Measurements from ENCODE around the gene ULBP2.
"Not testable (repeated sequence)": the region's sequence is repeated elsewhere in the genome, so short reads cannot be mapped to it uniquely, and the experiment has no call there.

Gene ULBP2

DNA sequence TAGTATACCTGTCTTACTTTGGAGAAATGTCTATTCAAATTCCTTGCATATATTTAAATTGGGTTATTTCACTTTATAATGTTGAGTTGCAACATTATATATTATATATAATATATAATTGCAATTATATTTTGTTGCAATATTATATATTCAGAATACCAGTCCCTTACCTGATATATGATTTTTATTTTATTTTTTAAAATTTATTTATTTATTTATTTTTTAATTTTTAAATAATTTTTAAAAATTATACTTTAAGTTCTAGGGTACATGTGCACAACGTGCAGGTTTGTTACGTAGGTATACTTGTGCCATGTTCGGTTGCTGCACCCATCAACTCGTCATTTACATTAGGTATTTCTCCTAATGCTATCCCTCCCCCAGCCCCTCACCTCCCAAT lies 14.8 kb upstream of the ULBP2 start:
- not testable (repeated sequence) for DNase-seq (ENCODE audit: low spot score)

DNA sequence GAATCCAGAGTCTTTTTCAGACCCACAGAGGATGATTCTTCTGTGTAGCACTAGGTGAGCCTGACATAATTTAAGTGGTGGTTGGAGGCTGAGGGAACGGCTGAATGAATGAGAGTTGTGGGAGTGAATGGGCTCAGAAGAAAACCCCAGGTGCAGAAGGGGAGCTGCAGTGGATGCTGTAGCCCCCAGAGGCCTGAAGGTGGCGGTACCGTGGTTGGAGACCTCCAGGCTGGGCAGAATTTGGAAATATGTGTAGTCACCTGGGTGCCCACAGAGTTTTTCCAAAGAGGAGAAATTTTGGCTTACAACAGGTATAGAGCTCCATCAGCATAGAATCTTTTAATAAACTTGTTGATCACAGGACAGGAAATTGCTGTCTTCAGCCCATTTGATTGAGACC lies 12.4 kb upstream of the ULBP2 start:
- DNase-seq (ENCODE audit: low spot score): no peak

DNA sequence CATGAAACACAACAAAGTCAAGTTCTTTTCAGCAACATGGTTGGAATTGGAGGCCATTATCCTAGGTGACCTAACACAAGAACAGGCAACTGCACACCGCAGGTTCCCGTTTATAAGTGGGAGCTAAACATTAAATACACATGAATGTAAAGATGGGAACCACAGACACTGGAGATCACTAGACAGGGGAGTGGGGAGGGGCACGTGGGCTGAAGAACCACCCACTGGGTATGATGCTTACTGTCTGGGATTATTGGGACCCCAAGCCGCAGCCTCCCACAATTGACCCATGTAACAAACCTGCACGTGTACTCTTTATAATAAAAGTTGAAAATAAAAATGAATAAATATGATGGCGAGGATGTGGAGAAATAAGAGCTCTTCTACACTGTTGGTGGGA lies 10.3 kb upstream of the ULBP2 start:
- no peak for DNase-seq (ENCODE audit: low spot score)

- DNase-seq (ENCODE audit: low spot score): no peak
Observed at GRCh38 chr6:149933036-149933435, 8.8 kb upstream of the ULBP2 start.

- no peak for DNase-seq (ENCODE audit: low spot score)
Observed at GRCh38 chr6:149933461-149933860, 8.4 kb upstream of the ULBP2 start.

DNA sequence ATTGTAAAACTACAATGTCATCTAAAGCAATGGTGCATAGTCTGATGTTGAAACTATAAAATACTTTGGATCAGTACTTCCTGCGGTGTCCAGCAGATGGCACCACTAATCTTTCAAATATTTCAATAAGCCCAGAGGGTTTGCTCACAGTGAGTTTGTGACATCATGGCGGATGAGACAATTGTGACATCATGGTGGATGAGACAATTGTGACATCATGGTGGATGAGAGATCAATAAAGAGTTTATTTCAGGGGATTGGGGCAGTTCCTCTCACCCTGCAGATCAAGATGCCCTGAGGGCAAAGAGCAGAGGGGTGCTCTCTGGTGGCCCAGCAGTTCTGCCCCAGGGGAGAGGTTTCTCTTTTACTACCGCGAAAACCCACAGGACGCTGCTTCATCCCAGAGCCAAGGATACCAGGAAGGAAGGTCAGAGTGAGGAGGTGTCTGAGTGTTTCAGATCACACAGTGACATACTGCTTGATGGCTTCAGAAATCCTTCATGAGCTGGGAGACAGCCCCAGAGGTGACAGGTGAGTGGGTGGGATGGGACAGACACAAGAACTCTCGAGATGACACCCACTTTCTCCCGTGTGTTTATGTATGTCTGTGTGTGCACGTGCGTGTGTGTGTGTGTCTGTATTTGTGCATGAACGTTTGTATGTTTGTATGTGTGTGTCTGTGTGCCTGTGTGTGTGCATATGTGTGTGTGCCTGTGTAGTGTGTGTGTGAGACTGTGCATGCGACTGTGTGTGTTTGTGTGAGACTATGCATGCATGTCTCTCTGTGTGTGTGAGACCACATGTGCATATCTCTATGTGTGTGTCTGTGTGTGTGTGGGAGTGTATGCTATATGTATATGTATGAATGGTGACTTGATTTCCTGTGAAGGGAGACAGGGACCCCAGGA lies 7.3 kb upstream of the ULBP2 start:
- peak; percentile 70 for DNase-seq (ENCODE audit: low spot score)

GRCh38 chr6:149935246-149935645 lies 6.6 kb upstream of the ULBP2 start:
- DNase-seq (ENCODE audit: low spot score): no peak

GRCh38 chr6:149935668-149936067 lies 6.1 kb upstream of the ULBP2 start:
- DNase-seq (ENCODE audit: low spot score): no peak

DNA sequence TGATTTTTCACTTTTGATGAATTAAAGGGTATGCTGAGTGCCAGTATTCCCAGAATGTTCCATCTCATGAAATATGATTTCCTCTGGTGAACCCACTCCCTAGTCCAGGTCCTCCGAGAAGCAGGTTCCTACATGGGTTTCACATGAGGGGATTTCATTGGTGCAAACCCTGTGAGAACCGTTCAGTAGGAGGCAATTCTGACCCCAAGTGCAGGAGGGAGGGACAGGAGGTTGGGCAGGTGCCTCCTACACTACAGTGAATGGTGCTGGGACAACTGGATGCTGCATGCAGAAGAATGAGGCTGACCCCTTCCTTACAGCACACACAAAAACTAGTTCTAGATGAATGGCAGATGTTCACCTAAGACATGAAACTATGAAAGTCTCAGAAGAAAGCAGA lies 5.1 kb upstream of the ULBP2 start:
- no peak for DNase-seq (ENCODE audit: low spot score)

DNA sequence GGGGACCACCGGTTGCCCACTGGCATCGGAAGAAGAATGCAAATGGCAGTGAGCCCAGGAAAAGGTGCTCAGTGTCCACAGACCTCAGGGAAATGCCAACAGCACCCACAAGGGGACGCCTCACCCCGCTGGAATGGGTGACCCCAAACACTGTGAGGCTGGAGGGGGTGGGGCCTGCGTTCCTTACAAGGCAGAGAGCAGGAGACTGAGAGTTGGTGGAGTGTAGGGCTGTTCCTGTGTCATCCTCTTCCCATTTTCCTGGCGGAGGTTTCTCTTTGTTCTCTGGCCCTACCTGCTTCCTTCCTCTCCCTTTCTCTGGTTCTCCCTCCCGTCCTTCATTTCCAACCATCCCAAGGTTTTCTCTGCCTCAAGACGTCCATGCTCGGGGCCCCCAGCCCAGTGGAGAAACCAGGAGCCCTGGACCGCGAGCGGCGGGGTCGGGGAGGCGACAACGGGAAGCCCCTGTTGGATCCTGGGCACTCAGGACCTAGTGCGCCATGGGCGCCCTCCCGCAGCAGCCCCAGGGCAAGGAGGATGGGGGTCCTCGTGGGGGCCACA lies 3.7 kb upstream of the ULBP2 start:
- not testable (repeated sequence) for DNase-seq (ENCODE audit: low spot score)

GRCh38 chr6:149938571-149939355 lies 3.1 kb upstream of the ULBP2 start:
- no peak for DNase-seq (ENCODE audit: low spot score)

DNA sequence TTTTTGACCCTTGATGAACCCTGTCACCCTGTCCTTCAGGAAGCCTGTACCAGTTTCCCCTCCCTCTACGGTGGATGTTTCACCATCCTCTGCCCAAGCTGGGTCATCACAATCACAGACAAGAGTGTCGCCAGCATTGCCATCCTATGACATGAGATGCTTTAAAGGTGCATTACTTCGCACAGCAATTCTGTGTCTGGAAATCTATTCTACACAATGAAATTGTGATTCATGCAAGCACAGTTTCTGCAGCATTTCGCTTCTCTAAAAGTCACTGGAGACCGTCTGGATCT lies 2.5 kb upstream of the ULBP2 start:
- no peak for DNase-seq (ENCODE audit: low spot score)

DNA sequence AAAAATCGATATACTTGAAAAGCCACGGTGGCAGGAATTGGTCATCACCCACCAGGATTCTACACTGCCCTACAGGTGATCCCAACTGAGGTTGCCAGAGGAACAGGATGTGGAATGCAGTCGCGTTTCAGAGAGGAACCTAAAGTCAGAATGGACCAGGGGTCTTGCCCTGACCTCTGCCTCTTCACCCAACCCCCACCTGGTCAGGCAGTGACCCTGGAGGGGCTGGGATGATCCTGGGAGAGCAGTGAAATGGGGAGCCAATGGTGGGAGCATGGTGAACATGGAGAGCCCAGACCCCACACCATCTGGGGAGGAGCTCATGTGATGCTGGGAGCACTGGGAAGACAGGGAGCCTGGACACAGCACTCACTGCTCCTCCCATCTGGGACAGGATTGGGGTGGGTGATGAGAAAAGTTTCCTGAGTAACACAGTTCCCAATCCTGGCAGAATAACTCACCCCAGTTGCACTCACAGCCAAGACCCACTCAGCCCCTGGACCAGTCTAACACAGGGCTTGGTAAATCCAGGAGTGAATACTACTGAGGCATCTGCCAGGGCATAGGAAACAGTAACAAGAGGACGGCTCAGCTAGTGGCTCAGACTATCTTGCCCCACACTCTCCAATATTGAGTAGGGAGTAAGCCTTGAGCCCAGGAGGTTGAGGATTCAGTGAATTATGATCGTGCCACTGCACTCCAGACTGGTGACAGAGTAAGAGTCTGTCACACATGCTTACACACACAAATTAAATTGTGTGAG lies 1.7 kb upstream of the ULBP2 start:
- DNase-seq (ENCODE audit: low spot score): no peak

GRCh38 chr6:149940672-149940982 lies 1.2 kb upstream of the ULBP2 start:
- no peak for DNase-seq (ENCODE audit: low spot score)

DNA sequence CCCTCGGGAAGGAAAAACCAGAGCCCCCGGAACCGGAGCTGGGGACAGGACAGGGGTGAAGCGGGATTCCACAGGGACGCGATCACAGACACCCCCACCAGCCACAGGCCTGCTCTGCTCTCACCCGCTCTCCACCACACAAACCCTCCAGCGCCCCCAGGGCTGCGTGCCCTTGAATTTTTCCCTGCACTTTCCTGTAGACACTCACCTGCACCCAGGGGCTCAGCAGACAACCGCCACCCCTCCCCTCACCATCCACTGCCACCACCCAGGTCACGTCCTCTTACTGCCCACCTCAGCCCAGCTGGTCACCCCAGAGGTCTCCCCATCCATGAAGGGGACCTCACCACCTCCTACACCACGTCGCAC lies 631 bp downstream of the ULBP2 start:
- no peak for DNase-seq (ENCODE audit: low spot score)

DNA sequence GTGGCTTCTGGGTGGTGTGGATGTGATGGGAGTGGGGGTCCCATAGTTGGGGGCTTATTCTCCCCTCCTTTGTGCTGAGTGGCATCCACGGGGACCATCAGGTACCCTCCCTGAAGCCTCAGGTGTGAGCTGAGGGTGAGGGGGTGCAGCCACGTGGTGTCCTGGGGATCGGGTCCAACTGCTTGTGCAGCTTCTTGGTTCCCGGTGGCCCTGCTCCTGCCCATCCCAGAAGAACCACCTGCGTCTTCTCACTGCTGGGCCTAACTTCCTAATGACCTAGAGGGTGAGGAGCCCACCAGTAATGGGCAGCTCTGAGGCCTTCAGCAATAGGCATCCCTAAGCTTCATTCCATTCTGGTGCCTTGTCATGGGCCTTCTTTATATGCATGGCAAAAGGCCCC lies 1.5 kb downstream of the ULBP2 start:
- DNase-seq (ENCODE audit: low spot score): not testable (repeated sequence)

DNA sequence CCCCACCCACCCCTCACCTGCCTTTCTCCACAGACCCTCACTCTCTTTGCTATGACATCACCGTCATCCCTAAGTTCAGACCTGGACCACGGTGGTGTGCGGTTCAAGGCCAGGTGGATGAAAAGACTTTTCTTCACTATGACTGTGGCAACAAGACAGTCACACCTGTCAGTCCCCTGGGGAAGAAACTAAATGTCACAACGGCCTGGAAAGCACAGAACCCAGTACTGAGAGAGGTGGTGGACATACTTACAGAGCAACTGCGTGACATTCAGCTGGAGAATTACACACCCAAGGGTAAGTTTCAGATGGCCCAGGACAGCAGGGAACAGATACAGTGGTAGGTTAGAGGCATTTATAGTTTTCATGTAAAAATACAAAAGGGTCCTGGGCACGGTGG lies 3.5 kb downstream of the ULBP2 start:
- DNase-seq (ENCODE audit: low spot score): not testable (repeated sequence)

- not testable (repeated sequence) for DNase-seq (ENCODE audit: low spot score)
Observed at GRCh38 chr6:149946631-149947030, 4.8 kb downstream of the ULBP2 start.

- not testable (repeated sequence) for DNase-seq (ENCODE audit: low spot score)
Observed at GRCh38 chr6:149947533-149947932, 5.7 kb downstream of the ULBP2 start.

DNA sequence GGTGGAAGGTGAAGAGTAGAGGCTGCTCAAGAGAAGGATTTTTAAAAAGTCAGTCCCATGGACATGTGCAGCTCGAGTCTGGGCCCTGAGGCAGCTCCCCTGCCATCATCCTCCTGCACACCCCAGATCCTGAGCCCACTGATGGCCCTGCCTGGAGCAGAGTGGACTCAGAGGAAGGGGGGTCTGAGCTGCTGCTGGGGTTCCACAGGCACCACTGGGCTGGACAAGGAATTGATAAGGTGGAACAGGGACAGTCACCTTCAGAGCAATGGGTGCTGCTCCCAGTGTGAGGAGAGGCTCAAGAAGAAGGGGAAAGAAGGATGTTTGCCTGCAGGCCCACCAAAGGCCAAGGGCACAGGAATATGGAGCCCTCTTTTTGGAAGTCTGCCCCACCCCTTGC lies 6.2 kb downstream of the ULBP2 start:
- DNase-seq (ENCODE audit: low spot score): no peak

DNA sequence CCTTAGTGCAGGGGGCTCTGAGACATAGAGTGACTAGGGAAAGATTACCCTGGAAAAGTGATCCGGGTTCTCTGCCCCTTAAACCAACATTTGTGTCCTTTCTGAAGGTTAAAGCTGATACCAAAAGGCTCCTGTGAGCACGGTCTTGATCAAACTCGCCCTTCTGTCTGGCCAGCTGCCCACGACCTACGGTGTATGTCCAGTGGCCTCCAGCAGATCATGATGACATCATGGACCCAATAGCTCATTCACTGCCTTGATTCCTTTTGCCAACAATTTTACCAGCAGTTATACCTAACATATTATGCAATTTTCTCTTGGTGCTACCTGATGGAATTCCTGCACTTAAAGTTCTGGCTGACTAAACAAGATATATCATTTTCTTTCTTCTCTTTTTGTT lies 6.8 kb downstream of the ULBP2 start:
- DNase-seq (ENCODE audit: low spot score): no peak

DNA sequence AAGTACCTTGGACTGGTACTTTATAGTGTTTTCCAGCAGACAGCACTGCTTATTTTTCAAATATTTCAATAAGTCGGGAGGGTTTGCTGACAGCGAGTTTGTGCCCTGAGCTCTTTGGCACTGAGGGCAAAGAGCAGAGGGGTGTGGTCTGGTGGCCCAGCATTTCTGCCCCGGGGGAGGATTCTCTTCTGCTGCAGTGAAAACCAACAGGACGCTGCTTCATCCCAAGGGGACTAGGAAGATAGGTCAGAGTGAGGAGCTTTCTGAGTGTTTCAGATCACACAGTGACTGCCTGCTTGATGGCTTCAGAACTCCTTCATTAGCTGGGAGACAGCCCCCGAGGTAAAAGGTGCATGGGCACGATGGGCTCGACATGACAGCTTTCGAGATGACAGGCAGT lies 8.6 kb downstream of the ULBP2 start:
- DNase-seq (ENCODE audit: low spot score): no peak

DNA sequence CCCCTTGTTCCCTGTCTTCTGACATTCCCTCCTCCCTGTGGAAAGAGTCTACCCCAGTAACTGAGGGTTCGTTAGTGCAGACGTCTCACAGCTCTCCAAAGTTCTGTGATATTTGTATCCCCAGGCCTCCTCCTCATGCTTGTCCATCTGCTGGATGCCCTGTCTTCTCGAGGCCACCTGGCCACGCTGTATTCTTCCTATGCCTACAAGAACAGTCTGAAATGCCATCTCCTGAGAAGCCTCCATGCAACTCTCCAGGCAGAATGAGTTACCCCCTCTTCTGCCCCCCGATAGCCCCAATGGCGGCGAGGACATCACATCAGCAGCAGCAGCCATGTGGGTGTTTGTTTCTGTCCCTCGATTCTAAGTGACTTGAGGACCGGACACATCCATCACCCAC lies 9.3 kb downstream of the ULBP2 start:
- DNase-seq (ENCODE audit: low spot score): no peak
